Measurements from ENCODE around the gene GRAMD4. TPM values are rescaled to one million over a fixed set of nuclear protein-coding genes. Genes with fewer than 3 reads are reported as not detected.

GRAMD4 gene
- total RNA-seq, 1 donor from 2014 or later, result 26.1 TPM

DNA sequence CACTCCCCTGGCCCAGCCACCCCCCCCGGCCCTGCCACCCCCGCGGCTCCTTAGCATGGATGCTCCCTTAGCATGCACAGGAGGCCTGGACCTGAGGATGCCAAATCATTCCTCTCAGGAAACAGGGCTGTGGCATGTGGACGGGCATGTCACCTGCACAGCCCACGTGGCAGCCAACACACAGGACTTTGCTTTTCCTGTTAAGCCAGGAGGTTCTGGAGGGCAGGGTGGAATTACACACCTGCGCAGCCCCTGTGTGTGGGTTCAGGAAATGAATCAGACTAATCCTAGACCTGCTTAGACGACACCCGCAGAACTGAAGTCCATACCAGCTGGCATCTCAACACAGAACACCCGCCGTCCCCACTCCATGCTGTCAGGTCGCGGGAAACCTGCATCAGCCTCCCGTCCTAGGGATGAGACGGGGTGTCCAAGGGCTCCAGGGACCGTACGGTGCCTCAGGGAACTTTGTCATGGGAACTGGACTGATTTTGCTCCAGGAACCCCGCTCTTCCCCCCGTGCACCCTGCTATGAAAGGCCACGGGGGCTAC lies 107.7 kb downstream of the GRAMD4 start:
- Histone ChIP-seq H3K36me3 (ENCODE audit: control insufficient read depth in 3 of 3, insufficient read depth in 3 of 3, low read length in 3 of 3) (peaks cover 2 to 4% (median 4%) of the 10 kb centered on the region in 3 donors), H3K4me3 (ENCODE audit: low read length in 3 of 3) (no peak overlapping the region), H3K27ac (ENCODE audit: low read depth, low read length) (no peak overlapping the region), H3K9ac (ENCODE audit: low read depth in 1 of 3, low read length in 3 of 3) (no peak overlapping the region), H3K9me3 (ENCODE audit: control insufficient read depth in 3 of 3, low read length in 3 of 3) (no peaks in the 10 kb centered on the region), H3K4me1 (ENCODE audit: control insufficient read depth in 3 of 3, insufficient read depth in 3 of 3, low read length in 3 of 3) (peaks cover 18 to 43% (median 41%) of the 10 kb centered on the region in 3 donors), H3K27me3 (ENCODE audit: control insufficient read depth in 3 of 3, insufficient read depth in 3 of 3, low read length in 3 of 3) (no peaks in the 10 kb centered on the region)

DNA sequence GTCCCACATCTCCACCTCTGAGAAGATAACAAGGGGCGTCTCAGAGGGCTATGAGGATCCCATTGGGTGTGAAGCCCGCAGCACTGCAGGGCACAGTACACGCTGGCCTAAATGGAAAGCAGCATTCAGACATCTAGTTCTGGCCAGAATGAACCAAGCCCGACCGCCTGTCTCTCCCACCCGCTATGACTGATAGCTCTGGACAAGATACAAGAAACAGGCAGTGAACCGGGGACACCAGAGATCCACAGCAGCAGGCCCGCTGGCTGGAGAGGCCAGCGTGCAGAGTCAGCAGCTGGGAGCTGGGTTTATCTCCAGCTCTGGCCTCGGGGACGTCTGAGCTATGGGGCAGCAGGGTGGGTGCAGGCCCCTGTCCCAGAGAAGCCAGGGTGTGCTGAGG lies 108.3 kb downstream of the GRAMD4 start:
- no peaks in the 10 kb centered on the region for H3K9me3 ChIP-seq (ENCODE audit: control insufficient read depth in 3 of 3, low read length in 3 of 3)
- no peaks in the 10 kb centered on the region for H3K27me3 ChIP-seq (ENCODE audit: control insufficient read depth in 3 of 3, insufficient read depth in 3 of 3, low read length in 3 of 3)
- peaks cover 18 to 43% (median 41%) of the 10 kb centered on the region in 3 donors for H3K4me1 ChIP-seq (ENCODE audit: control insufficient read depth in 3 of 3, insufficient read depth in 3 of 3, low read length in 3 of 3)
- H3K36me3 ChIP-seq (ENCODE audit: control insufficient read depth in 3 of 3, insufficient read depth in 3 of 3, low read length in 3 of 3), result peaks cover 0 to 4% (median 4%) of the 10 kb centered on the region in 3 donors
- no peak overlapping the region for H3K4me3 ChIP-seq (ENCODE audit: low read length in 3 of 3)
- H3K9ac ChIP-seq (ENCODE audit: low read depth in 1 of 3, low read length in 3 of 3), result peak overlapping the region in 1 of 3 donors; percentile 25
- H3K27ac ChIP-seq (ENCODE audit: low read depth, low read length), result no peak overlapping the region

Other genes starting within 250 kb of the GRAMD4 start
- 2.1 TPM for gene CELSR1, start 82.8 kb upstream of the GRAMD4 start, total RNA-seq
- 18.3 TPM for gene CERK, start 117.9 kb downstream of the GRAMD4 start, total RNA-seq
- 6.8 TPM for gene TBC1D22A, start 142.3 kb downstream of the GRAMD4 start, total RNA-seq

Data from skeletal muscle tissue (tissue), 4 donors.